Activated CD4-positive, CD25-positive, alpha-beta regulatory T cell (primary cell): ENCODE results near the gene LAS1L.
"Not testable (repeated sequence)": the region's sequence is repeated elsewhere in the genome, so short reads cannot be mapped to it uniquely, and the experiment has no call there.

Experiments
- DNase-seq, 4 experiments: peaks; one replicate each; lab custom pipeline; 2025; lab: John Stamatoyannopoulos, UW

The LAS1L gene

DNA sequence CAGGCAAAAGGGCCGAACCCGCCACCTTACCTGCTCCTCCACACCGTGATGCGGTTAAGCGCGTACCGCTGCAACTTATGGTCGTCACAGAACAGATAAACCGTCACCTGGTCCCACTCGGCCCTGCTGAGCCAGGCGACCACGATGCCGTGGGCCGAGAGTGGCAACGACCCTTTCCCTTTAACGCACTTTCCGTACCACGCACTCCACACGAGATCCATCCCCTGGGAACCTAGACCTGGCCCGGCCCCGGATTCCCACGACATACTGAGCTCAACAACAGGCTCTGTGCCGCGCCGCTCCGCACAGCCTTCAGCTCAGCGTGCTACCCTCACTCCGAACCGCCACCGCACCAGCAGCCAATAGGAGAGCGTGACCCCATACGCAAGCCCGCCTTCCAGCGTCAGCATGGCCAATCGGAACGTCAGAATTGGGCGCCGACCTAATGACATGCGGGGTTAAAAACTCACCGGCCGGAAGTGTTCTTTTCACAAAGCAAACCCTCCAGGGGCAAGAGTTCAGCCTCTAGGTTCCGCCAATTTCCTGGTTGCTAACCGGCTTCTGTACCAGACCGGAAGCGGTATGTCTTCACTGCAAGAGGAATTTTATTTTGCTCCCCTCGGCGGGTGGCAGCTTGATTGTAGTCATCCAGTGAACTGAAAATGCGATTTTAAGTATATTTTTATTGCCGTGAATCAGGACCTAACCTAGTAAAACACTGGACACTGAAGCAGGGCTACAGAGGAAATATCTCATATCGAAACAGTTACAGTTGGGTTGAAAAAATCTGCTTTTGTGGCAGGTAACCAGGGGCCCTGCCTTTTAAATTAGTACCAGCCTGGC is at the start of gene LAS1L:
Gene LAS1L (minus strand): TSS at position 338 of the 843 bp plus-strand sequence. CDS start 72 bp downstream, at position 266.
- peak; percentile 66 to 75 (median 72) for DNase-seq

DNA sequence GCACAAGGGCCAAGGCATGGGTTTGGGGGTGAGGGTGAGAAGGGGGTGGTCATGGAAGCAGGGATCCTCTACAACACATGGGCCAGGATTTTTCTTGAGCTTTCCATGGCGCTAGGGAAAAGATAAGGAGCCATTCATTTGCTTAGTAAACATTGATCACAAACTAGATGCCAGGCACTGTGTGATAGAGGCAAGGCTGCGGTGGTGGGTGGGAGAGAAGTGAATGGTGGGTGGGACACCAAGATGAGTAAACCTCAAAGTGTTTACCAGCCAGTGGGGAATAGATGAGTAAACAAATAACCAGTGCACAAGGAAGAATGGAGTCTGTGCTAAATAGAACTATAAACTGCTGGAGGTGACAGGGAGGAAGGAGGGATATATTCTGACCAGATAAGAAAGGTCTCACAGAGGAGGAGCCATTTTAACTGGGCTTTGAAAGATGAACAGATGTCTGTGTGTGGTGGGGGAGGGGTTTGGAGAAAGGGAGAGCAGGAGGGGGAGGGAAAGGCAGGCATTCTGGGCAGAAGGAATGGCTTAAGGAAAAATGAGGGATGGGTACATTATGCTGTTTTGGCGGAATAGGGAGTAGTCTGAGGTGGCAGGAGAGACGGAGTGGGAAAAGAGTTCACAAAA is 48.0 kb upstream of the LAS1L start:
- no peak for DNase-seq

DNA sequence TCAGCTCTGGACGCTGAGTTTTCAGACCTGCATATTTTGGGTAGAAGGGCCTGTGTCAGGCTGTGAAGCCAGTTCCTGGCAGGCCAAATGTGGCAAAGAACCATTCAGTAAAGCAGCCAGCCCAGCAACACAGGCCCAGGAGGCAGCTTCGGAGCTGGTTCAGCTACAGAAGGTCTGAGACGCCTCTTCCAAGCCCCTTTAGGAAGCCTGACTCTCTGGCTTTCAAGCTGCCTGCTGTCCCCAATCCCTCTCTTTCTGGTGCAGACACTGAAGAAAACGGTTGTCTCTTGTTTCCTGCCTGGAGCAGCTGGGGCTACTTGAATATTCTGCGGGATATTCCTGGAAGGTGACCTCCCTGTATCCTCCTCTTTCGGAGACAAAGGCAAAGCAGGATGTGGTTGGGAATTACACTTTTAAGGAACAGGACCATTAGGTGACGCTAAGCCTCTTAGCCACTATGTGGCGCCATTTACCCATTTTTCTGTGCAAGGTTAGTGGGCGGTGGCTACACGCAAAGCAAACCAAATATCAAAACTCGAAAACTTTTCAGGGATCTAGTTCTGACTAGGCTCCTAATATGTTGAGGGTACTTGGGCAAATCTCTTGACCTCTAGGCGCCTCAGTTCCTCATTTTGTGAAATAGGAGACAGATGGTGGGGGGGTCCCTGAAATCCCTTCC is 47.2 kb upstream of the LAS1L start:
- peak in 3 of 4 experiments; percentile 3 to 13 (median 8) for DNase-seq

DNA sequence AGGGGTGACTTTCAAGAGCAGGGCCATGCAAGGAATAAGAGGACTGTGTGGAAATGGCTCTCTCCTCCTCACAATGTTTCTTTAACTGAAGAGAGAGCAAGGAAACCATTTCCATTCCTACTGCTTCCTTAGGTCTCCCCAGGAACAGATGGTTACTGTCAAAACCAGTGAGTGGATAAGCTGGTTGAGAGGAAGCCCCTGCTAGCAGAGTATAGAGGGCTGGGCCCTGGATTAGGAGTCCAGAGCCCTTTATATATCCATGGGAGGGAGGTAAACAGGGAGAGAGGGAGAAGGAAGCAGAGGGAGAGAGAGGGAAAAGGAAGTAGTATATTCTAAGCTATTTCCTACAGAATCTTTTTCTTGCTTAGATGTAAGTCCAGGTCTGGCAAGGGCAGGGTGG is 43.8 kb upstream of the LAS1L start:
- no peak for DNase-seq

DNA sequence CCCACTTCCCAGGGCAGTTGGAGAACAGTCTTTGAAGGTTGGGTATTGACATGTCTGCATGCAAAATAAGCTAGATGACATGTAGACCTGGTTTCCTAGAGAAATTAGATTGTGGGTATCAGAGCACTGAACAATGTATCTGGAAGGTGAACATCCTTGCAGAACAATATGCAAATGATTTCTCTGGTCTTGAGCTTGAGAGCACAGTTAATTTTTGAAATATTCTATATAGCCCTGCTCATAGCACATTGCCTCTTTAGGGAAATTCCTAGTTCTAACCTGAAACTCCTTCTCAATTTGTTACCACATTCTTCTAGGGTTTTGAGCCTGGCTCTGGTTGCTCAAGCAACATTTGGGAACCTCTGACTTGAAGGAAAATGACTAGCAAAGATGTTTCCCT is 41.6 kb upstream of the LAS1L start:
- no peak for DNase-seq

DNA sequence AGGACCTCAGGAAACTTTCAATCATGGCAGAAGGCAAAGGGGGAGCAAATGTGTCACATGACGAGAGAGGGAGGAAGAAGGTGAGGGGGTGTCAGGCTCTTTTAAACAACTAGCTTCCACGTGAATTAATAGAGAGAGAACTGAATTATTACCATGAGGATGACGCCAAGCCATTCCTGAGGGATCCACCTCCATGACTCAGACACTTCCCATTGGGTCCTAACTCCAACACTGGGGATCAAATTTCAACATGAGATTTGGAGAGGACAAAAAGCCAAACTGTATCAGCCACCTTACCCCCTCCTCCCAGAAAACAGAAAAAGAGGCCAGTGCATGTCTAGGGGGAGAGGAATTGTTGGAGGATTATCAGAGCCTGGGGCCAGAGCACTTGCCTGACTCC is 40.4 kb upstream of the LAS1L start:
- no peak for DNase-seq

DNA sequence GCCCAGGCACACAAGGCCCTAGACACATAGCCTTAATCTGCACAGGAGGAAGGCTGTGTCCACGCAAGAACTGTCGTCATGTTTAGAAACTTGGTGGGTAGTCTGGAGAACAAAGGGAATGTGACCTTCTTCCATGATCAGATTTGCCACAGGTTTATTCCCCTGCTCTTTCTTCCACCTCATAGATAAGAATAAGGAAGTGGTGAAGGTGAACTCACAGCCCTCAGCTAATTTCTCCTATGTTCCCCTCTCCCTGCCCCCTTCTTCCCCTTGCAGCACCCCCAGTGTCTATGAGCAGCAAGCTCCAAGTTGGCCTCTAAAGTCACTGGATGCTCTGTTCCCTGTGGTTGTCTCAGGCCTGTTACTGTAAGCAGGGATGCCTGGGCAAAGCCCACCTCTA is 39.8 kb upstream of the LAS1L start:
- DNase-seq = no peak

DNA sequence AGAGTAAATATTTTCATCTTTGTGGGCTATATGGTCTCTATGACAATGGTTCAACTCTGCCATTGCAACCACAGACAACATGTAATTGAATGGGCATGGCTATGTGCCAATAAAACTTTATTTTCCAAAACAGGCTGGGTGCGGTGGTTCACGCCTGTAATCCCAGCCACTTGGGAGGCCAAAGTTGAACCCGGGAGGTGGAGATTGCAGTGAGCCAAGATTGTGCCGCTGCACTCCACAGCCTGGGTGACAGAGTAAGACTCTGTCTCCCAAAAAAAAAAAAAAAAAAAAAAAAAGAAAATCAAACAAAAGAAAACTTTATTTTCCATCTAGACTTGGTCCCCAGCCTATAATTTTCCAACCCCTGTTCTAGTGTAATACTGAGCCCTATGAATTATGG is 38.4 kb upstream of the LAS1L start:
- no peak for DNase-seq

DNA sequence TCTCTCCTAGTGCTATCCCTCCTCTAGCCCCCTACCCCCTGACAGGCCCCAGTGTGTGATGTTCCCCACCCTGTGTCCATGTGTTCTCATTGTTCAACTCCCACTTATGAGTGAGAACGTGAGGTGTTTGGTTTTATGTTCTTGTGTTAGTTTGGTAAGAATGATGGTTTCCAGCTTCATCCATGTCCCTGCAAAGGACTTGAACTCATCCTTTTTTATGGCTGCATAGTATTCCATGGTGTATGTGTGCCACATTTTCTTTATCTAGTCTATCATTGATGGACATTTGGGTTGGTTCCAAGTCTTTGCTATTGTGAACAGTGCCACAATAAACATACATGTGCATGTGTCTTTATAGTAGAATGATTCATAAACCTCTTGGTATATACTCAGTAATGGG is 28.3 kb upstream of the LAS1L start:
- DNase-seq = not testable (repeated sequence)

DNA sequence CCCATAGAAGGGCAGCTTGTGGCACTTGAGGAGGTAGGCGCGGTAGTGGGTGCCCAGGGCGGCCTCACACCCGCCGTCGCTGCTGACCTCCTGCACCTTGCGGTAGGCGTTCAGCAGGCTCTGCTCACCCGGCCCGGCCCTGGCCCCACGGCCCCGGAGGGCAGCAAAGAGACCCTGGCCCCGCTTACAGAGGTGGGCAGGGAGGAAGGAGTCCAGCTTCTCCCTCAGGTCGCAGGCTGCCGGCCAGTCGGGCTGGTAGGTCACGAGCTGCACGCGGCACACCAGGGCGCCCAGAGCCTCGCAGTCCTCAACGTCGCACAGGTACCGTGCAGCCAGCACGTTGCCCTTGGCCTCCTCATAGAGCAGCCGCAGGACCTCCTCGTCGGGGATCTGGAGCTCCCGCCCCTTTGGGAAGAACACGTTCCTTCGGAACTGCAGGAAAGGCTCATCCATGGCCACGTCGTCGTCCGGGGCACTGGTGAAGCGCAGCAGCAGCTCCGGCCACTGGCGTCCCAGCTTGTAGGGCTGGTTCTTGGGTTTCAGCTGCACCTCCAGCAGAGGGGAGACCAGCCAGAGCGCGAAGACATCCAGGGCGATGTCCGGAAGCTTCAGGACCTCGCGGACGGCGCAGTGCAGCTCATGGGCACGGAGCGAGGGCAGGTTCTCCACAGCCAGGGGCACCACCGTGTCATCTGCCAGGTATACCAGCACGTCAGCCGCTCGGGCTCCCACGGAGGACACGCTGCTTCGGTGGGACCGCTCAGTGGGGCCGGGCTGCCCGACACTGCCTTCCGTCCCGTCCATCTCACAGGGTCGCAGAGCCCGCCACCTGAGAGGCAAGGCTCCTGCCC is 17.1 kb upstream of the LAS1L start:
- no peak for DNase-seq

DNA sequence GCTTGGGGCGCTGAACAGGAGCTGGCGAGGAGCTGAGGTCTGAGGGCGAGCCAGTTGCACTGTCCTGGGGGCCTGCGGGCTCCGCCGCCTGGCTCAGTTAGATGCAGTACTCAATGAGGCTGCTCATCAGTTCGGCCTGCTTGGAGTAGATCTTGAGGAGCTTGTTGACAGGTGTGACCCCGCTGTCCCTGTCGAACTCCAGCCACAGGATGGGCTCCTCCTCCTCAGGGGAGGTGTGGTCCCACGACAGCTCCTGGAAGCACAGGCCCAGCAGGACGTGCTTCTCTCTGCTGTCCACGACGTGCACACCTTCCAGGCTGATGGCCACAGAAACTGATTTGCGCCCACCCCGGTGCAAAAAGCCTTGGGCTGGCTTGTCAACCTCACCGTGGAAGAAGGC is 16.5 kb upstream of the LAS1L start:
- DNase-seq = no peak

DNA sequence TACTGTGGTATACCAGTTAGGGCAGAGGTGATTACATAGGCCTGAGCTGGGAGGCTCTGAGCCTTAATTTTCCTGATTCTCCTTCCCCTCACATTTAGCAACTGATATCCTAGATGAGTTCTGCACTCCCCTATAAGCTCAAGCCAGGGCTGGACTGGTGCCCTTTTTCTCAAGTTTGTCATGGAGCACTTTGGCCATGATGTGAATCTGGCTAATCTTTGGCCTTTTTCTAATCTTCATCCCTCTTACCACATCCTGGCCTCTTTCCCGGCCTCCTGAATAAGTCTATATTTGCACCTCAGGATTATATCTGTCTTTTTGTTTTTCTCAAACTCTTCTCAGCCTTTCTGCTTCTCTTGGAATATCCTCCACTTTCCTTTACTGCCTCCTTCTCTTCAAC is 10.9 kb upstream of the LAS1L start:
- no peak for DNase-seq

DNA sequence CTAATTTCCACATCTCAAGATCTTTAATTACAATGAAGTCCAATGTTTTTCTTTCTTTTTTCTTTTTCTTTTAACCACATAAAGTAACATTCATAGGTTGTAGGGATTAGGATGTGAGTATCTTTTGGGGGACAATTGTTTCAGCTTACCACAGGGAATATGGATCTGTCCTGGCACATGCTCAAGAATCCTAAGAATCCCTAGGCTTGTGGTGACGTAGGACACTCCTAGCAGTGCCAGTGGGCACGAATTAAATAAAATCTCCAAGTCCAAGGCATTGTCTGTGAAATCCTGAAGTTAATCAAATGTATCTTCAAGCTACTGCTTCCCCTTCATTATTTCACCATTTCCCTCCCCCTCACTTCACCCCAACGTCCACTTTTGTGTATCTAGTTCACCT is 2.6 kb upstream of the LAS1L start:
- no peak for DNase-seq

DNA sequence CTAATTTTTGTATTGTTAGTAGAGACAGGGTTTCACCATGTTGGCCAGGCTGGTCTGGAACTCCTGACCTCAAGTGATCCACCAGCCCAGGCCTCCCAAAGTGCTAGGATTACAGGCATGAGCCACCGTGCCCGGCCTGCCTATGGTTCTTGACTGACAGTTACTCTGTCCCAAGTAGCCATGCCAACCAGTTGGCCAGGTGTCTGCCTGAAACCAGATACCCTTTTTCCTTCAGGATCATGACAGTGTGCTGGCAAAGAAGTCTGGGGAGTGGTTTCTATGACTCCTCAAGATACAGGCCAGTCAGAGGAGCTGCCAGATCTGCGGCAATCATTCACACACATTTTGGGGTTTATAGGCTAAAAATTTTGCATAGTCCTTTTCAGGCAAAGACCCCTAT is 1.7 kb upstream of the LAS1L start:
- DNase-seq = no peak

DNA sequence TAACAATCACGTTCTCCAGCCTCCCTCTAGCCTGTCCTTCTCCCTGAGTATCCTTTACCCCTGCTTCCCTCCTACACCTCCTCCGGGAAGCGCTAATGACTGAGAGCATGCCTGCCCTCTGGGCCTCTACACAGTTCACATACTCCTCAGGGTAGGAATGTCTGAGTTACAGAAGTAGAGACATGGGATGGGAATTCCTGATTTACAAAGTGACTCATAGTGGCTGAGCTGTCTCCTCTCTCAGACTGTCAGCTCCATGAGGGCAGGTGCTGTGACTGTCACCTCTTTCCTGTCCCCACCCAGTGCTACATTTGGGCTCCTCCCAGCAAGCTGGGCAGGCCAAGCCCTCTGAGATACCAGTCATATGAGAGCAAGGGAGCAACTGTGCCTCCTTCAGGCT is 2.6 kb downstream of the LAS1L start:
- no peak for DNase-seq

DNA sequence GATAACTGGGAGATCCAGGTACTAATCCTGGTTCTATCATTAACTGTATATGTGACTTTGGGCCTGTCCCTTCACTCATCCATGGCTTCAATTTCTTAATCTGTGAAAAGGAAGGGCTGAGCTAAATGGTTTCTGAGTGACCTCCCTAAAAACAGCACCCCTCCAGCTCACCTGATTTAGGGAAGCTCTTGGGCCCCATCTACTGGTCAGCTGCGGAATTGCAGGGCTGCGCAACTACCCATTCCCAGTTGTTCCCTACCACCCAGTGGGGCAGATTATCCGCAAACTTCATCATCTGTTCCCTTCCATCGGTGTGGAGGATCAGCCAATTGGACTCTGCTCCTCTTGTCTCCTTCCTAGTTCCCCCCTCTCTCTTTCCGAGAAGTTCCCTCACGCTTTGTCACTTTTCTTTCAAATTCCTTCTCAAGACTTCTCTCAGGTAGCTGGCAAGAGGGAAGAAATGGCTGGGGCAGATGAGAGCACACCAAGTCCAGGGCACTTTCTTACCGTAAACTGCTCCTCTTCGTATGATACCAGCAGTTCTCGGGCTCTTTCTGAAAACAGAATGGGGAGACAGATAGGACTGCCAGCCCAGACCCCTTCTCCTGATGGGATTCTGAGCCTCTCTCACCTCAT is 5.8 kb downstream of the LAS1L start:
- peak in 3 of 4 experiments; percentile 4 to 37 (median 15) for DNase-seq

DNA sequence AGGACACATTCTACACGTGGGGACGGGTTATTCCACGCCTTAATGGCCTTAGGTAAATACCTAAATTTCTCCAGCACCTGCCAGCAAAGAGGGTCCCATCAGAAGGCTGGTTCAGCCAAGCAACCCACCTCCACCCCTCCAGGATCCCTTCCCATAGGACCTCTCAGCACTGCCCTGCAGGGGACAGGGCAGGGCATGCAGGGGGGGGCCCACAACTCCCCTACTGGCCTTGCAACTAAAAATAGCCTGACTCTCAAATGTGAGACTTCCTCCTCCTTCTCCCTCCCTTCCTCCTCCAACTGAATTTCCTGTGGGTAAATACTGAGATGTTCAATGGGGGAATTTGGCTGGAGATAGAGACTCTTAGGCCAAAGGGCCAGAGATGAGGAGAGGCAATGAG is 6.3 kb downstream of the LAS1L start:
- DNase-seq = no peak

DNA sequence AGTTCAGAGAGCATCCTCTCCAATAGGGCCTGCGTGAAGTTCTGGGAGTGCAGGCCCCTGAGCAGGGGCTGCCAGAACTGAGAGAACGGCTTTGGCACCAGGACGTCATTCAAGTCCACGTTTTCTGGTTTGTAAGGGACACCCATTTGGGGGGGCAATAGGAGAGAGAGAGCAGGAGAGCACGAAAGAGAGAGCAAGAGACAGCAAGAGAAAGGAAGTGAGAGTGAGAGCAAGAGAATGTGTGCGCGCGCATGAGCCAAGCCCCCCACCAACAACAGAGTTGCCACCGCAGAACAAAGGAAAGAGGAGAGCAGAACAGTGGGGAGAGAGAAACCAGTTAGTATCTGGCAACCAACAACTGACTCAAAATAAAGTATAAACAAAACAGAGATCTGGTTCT is 10.4 kb downstream of the LAS1L start:
- DNase-seq = no peak

DNA sequence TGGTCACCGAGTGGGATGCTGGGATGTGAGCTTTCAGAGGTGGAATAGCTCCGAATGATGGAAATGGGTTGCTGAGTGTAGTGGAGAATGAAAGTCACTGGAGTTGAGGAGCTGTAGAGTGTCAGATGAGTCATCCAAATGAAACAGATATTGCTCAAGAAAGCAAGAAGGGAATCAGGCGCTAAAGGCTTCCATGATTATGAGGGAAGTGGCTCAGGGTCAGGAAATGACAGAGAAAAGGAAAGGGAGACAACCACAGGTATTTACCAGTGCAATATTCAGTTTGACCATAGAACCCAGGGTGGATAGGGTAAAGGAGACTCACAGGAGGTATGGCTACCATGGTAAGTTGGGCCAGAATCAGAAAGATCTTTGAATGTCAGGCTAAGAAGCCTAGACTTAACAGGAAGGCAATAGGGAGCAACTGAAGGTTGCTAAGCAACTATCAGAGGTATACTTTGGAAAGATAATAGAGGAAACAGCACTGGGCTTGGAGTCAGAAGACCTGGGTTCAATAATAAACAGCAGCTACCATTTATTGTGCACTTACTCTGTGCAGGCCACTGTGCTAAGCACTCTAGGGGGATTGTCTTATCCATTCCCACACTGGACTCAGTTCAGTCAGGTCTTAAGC is 11.7 kb downstream of the LAS1L start:
- DNase-seq = no peak

DNA sequence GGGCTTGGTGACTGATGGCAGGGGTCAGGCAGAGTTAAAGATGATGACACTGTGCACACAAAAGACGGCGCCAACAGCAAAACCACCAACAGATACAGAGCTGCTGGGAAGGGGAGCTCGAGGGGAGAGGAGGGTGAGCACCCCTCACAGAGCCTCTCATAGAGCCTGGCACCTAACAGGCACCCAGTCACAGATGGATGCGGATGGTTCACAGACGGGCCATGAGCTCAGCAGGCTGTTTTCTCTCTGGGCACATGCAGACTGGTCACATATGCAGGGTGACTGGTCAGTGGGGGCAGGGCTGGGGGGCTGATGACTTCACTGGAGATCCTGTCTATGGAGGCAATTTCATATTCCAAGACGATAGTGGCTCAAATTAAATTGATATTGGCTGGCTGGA is 15.1 kb downstream of the LAS1L start:
- DNase-seq = not testable (repeated sequence)

DNA sequence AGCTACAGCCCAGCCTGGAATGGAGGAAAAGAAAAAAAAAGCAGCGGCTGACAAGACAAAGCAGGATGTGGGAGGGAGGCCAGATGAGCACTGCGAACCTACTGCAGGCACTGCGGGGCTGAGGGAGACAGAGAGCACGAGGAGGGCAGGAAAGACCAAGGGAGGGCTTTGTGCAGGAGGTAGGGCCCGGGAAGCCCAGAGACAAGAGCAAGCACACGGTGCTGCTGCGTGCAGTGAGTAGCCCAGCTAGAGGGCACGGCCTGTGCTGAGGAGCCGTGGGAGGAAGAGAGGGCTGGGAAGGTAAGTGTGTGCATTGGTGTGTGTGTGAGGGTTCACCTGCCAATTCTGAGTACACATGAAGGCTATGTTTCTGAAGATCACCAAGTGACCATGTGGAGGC is 15.6 kb downstream of the LAS1L start:
- DNase-seq = not testable (repeated sequence)
